Measurements from ENCODE around the gene PDZRN3. TPM values are rescaled to one million over a fixed set of nuclear protein-coding genes. Genes with fewer than 3 reads are reported as not detected.
A peak's percentile ranks its signal among the peaks of the same experiment; 100 is the strongest.

Gene PDZRN3
- total RNA-seq (2014; rRNA removed; shearing (Covaris generic)): 11.0 and 14.0 TPM in 2 replicates
- 7.0 and 7.5 TPM in 2 replicates for polyA plus RNA-seq (2016; fragmentation: Nextera tagmentation; extraction: Ambion mirVana)
- long read RNA-seq, partial matches to known transcripts: 1 of 1 reads
- long read RNA-seq, other reads (novel, unspliced or antisense): 0 of 1 reads

GRCh38 chr3:73624821-73625665, at the start of gene PDZRN3:
Gene PDZRN3, minus strand, starts transcription at chr3:73624941.
- peak within 1 kb of the TSS; percentile 88 for H3K4me2 ChIP-seq
- H3K9me2 ChIP-seq (ENCODE audit: insufficient read depth): no peaks in the 10 kb centered on the region
- H3K4me1 ChIP-seq (ENCODE audit: insufficient read depth): peaks cover 29% of the 10 kb centered on the region
- peak within 1 kb of the TSS; percentile 100 for H2AFZ ChIP-seq
- H3K9me3 Mint-ChIP-seq: no peaks in the 10 kb centered on the region
- no peaks in the 10 kb centered on the region for H3K36me3 ChIP-seq (ENCODE audit: insufficient read depth)
- peaks cover 17% of the 10 kb centered on the region for H3K79me2 ChIP-seq (replicated peaks; ENCODE audit: insufficient read depth)
- DNase-seq (ENCODE audit: low spot score) (peak; percentile 76), ATAC-seq (peak; percentile 77)
- H3K4me1 Mint-ChIP-seq: peaks cover 31% of the 10 kb centered on the region
- H3K27me3 Mint-ChIP-seq (ENCODE audit: insufficient read depth, low read depth, poor library complexity): peaks cover 24% of the 10 kb centered on the region
- H3K36me3 Mint-ChIP-seq (ENCODE audit: low read depth): no peaks in the 10 kb centered on the region
- peaks cover 40% of the 10 kb centered on the region for H3K27me3 ChIP-seq (ENCODE audit: insufficient read depth)
- TF ChIP-seq ZNF114 (CRISPR knock-in tag; IDR thresholded peaks at IDR 0.05) (no peak), POLR2AphosphoS5 (IDR thresholded peaks at IDR 0.05; ENCODE audit: low read depth) (peak; percentile 48; the same call in 1 of the 2 replicates)
- no peaks in the 10 kb centered on the region; the same call in 1 of the 2 replicates for H3F3A ChIP-seq (replicated peaks; ENCODE audit: low read depth)
- peaks cover 8% of the 10 kb centered on the region; the same call in 1 of the 2 replicates for H4K20me1 ChIP-seq (replicated peaks; ENCODE audit: insufficient read depth)
- no peak within 1 kb of the TSS; the same call in 1 of the 2 replicates for H3K27ac ChIP-seq (ENCODE audit: low read depth)
- H3K4me3 Mint-ChIP-seq: peak within 1 kb of the TSS; percentile 77
- H3K27ac Mint-ChIP-seq: no peak within 1 kb of the TSS
- peak within 1 kb of the TSS; percentile 74 for H3K4me3 ChIP-seq

GRCh38 chr3:73674280-73674679, 49.5 kb upstream of the PDZRN3 start:
- Histone ChIP-seq H3F3A (replicated peaks; ENCODE audit: low read depth) (no peaks in the 10 kb centered on the region), H3K9me2 (ENCODE audit: insufficient read depth) (no peaks in the 10 kb centered on the region), H3K4me3 (no peak overlapping the region), H3K4me1 (ENCODE audit: insufficient read depth) (peaks cover 60% of the 10 kb centered on the region), H3K36me3 (ENCODE audit: insufficient read depth) (no peaks in the 10 kb centered on the region), H3K4me2 (peak overlapping the region; percentile 1; the same call in 1 of the 2 replicates), H3K79me2 (replicated peaks; ENCODE audit: insufficient read depth) (no peaks in the 10 kb centered on the region), H3K27me3 (ENCODE audit: insufficient read depth) (no peaks in the 10 kb centered on the region), H4K20me1 (replicated peaks; ENCODE audit: insufficient read depth) (no peaks in the 10 kb centered on the region), H3K27ac (ENCODE audit: low read depth) (no peak overlapping the region), H2AFZ (no peak overlapping the region)
- H3K9me3 Mint-ChIP-seq: no peaks in the 10 kb centered on the region
- H3K36me3 Mint-ChIP-seq (ENCODE audit: low read depth): no peaks in the 10 kb centered on the region
- DNase-seq (ENCODE audit: low spot score) (peak; percentile 38), ATAC-seq (peak; percentile 97)
- no peaks in the 10 kb centered on the region for H3K27me3 Mint-ChIP-seq (ENCODE audit: insufficient read depth, low read depth, poor library complexity)
- peaks cover 55% of the 10 kb centered on the region for H3K4me1 Mint-ChIP-seq
- H3K4me3 Mint-ChIP-seq: no peak overlapping the region
- H3K27ac Mint-ChIP-seq: peak overlapping the region; percentile 29; the same call in 1 of the 2 replicates
- TF ChIP-seq, protein P1, sequence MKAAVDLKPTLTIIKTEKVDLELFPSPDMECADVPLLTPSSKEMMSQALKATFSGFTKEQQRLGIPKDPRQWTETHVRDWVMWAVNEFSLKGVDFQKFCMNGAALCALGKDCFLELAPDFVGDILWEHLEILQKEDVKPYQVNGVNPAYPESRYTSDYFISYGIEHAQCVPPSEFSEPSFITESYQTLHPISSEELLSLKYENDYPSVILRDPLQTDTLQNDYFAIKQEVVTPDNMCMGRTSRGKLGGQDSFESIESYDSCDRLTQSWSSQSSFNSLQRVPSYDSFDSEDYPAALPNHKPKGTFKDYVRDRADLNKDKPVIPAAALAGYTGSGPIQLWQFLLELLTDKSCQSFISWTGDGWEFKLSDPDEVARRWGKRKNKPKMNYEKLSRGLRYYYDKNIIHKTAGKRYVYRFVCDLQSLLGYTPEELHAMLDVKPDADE (IDR thresholded peaks at IDR 0.05): no peak
- TF ChIP-seq ZNF462 (CRISPR knock-in tag; IDR thresholded peaks at IDR 0.05): no peak
- TF ChIP-seq REST (IDR thresholded peaks at IDR 0.05; ENCODE audit: unreplicated experiment): no peak
- no peak for TF ChIP-seq CTCF (conservative IDR thresholded peaks at IDR 0.05; ENCODE audit: low read depth in 2 of 2)
